Astrocyte of the hippocampus (primary cell): ENCODE data around the gene PTCHD1.
A peak's percentile ranks its signal among the peaks of the same experiment; 100 is the strongest.

Source experiments
- DNase-seq: peaks from one replicate; pipeline ENCODE4 v3.0.0; 2011; ENCODE audit warnings: low read depth, low spot score

PTCHD1 gene

GRCh38 chrX:23334848-23335599, at the start of gene PTCHD1:
TSS of gene PTCHD1 (plus strand) at chrX:23334849. CDS start at chrX:23334876, 27 bp downstream.
- peak; percentile 28 for DNase-seq

DNA sequence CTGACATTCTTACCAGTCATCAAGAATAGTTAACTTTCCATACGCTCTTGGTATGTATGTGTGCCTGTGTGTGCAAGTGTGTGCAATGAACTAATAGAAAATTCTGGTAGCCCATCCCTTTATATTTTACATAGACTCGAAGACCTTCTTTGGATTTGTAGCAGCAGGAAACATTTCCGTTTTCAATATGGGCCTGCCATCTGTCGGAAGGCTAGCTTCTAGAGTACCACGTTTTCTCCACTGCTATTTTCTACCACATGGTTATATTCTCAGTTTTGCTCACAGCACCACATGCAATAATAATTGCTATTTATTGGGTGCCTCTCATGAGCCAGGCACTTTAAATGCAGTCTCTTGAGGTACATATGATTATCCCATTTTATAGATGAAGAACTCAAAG, 47.9 kb upstream of the PTCHD1 start:
- DNase-seq = no peak

- DNase-seq = no peak
Observed at GRCh38 chrX:23287191-23287725, 47.4 kb upstream of the PTCHD1 start.

GRCh38 chrX:23292354-23292987, 42.2 kb upstream of the PTCHD1 start:
- DNase-seq = peak; percentile 39

GRCh38 chrX:23292988-23293651, 41.5 kb upstream of the PTCHD1 start:
- peak; percentile 77 for DNase-seq

DNA sequence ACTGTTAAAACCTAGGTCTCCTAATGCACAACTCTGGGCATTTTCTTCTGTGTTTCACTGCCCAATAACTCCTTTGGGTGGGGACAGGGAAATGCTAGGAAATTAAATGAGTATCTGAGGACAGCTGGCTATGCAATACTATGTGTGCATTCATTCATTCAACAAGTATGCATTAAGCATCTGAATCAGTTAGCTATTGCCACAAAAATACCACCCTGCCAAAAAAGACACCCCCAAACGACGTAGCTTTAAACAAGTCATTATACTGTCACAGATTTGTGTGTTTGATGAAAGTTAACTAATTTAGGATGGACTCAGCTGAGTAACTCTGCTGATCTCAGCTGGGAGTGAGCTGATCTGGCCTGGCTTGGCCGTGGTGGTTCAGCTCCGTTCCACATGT, 29.8 kb upstream of the PTCHD1 start:
- DNase-seq = no peak

DNA sequence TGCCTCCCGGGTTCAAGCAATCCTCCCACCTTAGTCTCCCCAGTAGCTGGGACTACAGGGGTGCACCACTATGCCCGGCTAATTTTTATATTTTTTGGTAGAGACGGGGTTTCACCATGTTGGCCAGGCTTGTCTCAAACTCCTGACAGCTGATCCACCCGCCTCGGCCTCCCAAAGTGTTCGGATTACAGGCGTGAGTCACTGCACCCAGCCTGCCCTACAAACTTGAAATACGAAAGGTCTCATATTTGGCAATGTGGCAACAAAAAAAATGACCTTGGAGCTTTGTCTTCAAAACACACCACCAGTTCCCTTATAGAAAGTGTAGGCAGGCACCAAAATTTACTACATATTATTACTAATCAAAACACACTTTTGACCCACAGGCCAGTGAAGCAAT, 22.9 kb upstream of the PTCHD1 start:
- no peak for DNase-seq

DNA sequence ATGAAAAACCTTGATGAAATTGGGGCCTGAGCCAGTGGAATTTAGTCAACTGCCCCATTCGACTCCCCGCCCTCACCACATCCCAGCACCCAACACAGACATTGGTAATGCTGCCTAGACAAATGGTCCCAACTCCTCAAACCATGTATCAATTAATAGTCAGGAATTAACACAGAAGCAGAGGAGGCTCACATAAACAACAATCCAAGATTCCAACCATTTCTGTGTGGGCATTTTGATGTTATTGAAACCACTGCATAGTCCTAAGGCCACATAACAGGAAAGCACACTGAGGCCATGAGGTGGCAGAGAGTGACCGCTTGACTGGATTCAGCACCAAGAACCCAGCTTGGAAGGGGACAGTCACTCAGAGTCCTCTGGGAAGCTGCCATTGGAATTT, 22.5 kb upstream of the PTCHD1 start:
- DNase-seq = no peak

DNA sequence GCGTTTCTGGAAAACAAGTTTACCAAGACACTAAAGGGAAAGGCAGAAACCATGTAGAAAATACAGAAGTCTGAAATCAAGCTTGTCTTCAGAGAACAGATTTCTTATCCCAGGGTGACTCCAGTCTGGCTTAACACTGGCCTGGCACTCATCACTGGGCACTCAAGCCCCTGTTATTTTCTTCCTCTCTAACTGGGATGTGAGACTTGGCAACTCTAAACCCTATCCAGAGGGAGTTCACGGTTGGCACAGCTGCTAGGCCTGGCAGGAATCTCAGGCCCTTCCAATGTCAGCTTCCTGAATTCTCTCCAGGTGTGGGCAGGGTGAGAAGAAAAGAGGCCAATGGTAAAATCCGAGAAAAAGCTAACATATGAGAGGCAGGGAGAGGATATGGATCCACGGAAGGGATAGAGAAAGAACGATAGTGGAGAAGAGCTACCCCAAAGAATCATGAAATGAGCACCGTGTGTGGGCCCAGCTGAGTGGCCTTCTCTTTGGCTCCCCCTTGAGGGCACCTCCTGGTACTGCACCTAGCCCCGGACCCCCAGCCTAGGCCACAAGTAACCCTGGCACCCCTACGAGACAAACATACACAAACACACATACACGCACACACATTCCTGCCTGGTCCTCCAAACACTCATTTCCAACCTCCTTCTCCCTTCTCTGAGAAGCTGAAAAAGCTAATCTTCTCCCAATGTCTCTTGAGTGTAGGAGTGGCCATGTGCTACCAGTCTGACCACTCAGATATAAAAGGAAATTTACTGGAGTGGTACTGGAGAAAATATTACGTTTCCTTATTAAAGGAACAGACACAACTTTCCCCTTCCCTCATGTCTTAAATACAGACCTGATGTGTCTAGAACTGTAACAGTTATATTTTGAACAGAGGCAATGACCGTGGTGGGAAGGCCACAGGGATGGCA, 16.6 kb upstream of the PTCHD1 start:
- DNase-seq = peak; percentile 9

- peak; percentile 20 for DNase-seq
Observed at GRCh38 chrX:23327104-23327503, 7.5 kb upstream of the PTCHD1 start.

- DNase-seq = no peak
Observed at GRCh38 chrX:23331701-23332100, 2.9 kb upstream of the PTCHD1 start.

- peak; percentile 23 for DNase-seq
Observed at GRCh38 chrX:23332101-23332887, 2.4 kb upstream of the PTCHD1 start.

DNA sequence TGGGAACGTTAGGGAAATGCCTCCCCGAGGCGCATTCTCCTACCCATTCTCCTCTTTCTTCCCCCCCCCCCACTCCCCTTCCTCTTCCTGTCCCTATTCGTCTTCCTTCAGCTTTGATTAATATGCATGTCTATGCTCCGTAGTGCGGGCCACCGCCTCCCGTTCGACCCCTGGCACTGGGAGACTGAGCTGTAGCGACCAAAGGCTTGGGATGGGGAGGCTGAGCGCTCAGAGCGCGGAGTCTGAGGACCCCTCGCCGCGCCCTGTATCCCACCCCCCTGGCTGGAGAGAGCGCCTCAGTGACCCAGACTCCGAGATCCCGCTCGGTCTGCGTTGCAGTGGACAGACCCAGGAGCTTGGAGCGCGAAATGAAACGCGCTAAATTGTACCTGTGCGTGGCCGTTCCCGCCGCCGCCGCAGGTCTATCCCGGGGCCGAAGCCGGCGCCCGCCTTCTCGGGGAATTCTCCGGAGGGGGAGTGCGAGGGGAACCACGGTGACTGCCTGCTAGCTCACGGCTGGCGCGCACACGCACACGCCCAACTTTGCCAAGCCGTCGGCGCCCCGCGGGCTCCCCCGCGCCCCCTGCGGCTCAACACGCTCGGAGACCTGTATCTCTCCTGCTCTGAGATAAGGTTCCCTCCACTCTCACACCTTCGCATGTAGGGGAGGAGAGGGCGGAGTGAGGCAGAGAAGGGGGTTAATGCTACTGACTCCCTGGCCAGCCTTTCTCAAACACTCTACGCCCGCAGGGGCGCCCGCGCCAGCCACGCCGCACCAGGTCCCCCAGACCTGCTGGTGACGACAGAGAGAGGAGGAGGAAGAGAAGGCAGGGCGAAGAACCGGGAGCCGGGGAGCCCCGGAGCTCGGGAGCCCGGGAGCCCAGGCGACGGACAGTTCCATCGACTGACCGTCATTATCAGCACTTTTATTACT, 1.5 kb upstream of the PTCHD1 start:
- peak; percentile 11 for DNase-seq

DNA sequence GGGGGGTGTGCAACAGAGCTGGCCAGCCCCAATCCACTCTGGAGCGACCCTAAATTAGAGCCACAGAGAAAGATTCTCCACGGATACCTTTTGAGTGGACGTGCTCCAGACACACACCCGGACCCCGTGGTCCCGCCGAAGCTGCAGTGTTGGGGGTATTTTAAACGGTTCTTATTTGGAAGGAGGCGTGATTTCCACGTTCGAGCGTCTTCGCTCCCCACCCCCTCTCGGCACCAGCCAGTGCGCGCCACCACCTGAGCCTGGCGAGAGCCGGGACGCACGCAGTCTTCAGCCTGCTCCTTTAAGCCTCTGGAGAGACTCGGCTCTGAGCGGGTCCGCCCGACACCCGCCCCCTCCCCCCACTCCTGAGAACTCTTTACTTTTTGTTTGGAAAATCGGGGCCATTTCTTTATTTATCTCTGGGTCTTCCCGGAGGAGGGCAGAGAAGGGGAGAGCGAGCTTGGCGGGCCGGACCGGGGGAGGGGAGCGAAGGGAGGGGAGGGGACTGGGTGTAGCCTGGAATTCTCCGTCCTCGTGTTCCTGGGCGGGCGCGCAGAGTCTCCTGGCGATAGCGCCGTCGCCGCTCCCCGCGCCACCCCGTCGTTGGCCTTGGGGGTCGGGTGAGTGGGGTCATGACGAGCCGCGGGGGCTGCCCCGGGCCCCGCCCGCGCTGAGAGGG, 668 bp upstream of the PTCHD1 start:
- DNase-seq = peak; percentile 26

- no peak for DNase-seq
Observed at GRCh38 chrX:23334521-23334847, 165 bp upstream of the PTCHD1 start.

DNA sequence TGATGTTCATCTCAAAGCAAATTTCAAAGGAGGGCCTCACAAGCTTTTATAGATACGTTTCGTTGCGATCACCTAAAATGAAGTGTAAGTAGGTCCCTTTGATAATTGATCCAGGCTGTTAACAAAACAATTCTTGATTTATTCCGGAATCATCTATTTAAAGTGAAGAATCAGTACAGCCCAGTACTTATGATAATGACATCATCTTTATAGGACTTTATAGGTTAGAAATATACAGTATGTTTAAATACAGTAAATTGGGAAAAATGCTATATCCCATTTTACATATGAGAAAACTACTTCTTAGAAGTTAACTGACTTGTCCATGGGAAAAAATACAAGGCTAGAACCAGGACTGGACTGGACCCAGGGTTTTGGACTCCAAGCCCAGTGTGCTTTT, 3.7 kb downstream of the PTCHD1 start:
- DNase-seq = no peak

- DNase-seq = peak; percentile 69
Observed at GRCh38 chrX:23341452-23341851, 6.8 kb downstream of the PTCHD1 start.

DNA sequence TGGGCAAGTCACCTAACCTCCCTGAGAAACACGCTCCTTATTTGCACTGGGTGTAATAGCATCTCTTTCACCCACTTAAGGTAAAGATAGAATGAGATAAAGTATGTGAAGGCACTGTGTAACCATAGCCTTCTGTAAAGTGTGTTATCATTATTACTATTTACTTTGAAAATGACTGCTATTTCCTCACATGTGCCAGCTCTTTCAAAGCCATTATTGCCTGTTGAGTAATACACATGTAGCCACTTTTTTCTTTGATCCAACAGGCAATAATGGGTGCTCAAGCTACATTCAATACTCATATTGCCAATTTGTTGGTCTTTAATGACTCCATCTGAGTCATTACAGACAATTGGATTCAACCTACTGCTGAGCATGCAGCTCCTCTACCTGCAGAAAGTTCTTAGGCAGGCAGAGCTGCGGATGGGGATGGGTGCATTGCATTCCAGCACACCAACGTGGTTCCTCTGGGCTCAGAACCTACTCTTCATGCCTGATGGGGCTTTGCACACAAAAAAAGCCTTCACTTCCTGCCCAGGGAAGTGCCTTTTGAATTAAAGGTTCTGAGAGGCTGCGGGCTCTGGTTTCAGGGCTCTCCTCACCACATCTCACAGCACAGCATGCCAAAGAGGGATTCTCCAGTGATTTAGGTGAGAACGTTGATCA, 9.7 kb downstream of the PTCHD1 start:
- no peak for DNase-seq

DNA sequence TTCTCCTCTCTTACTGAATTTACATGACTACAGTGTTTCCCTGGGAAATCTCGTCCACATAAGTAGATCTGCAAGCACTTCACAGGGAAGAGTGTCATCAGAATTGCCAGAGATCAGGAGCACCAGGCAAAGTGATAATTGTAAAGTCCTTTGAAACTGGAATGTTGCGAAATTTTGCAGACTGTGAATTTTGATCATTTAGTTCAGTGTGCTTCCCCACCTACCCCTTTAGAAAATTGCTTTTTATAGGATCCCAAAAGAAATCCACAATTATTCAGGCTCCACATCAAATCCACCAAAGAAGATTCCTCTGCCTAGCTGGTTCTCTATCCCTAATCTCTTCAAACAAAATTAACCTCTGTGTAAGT, 10.2 kb downstream of the PTCHD1 start:
- no peak for DNase-seq
